Stimulated activated CD4-positive, alpha-beta T cell treated with anti-CD3 and anti-CD28 coated beads, Interleukin-1b, Interleukin-23, amount 100 ng/mL, for 1 hour (primary cell): ENCODE results near the gene RAB31.
"Not testable (repeated sequence)": the region's sequence is repeated elsewhere in the genome, so short reads cannot be mapped to it uniquely, and the experiment has no call there.

Experiments used
- DNase-seq, 2 donors: peaks; one replicate each; pipeline ENCODE4 v3.0.0-alpha.2; 2020; ENCODE audit warnings: low read depth in 2 of 2

RAB31 gene

DNA sequence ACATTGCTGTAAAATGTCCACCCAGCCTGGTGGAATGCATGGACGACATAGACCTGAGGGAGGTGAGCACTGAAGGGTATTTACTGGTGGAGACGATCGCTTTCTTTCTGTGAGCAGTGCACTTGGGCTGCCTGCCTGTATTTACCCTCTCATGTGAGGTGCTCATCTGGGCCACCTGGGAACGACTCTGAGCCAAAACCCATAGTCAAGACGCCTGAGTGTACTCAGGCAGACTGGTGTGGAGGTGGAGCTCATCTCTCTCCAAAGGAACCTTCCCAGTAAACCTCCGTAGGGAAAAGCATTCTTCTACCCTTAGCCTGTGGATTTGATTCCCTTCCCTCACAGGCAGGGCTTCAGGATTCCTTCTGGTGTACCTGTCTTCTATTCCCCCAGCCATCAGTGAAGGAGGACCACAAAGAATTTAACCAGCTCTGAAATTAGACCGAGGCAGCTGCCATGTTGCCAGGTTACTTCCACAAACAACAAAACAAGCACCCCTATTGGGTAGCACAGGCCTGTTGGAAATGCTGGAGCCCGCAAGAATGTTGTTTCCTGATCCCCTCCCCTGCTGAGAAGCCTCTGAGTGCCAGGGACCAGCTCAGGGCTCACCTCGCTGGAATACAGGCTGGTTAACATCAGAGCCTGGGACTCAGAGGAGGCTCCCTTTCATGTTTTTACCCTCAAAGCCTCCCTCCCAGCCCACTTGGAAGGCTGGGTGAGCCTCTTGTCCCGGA, 130.2 kb downstream of the RAB31 start:
- no peak for DNase-seq

DNA sequence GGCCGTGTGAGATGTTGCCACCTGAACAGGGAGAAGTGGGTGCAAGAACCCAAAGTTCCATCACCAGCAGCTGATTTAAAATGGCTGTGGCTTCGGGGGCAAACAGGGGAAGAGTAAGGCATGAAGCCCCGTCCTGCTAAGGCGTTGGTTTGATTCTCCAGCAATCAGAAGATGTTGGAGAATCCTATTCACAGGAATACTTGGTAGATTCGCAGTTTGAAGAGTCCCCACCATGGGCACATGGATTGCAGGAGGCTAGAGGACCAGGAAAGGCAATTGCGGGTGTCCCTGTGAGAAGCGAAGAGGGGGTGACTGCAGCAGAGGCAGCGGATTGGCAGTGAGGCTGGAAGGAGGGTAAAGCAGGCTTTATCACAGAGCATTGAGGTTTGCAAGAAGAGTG, 131.1 kb downstream of the RAB31 start:
- no peak for DNase-seq

DNA sequence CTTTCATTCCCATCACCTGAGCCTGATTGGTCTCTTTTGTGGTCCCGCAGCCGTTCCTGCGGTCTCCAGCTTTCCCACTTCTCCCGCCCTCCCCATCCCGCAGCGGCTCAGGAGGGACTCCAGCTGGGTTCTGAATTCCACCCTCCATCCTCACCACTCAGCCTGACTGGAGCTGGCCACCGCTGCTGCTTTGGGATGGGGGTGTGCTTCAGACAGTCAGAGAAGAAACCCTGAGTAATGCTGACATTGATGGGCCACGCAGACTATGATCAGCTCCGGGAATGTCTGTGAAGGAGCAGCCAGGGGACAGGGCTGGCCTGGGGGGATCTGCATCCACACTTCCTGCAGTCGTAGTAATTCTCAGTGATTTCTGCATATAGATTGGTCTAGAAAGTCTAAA, 131.8 kb downstream of the RAB31 start:
- DNase-seq: no peak

DNA sequence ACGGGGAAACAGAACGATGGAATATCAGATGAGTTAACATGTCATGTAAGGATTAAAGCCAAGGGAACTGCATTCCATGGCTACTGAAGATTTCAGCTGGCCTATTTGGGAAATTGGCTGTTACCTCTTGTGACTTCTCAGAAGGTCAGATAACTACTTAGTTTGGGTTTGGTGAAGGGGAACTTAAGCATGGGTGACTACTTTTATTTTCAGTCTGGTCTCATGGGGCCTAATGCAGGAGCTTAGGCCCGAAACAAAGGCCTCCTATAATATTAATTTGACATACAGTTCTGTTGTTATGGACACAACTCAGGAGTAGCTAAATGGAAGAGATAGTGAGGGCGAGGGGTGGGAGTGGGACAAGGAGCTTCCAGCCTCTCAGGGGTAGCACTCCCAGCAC, 133.7 kb downstream of the RAB31 start:
- DNase-seq: no peak

DNA sequence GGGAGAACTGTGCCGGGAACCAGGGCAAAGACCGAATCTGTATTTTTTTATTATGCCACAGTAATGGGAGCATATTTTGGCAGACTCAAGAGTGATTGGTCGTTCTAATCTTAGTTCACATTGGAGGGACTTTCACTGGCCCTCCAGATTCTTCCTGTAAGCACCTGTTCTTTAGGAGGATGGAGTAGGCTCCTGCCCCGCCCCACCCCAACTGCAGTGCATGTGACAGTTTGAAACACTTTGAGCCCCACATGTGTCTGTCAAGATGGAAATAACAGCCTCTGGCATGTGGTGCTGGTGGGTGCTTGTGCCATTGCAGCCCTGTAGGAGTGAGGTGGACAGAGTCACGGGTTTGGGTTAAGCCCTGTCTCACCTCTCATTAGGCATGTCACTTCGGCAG, 134.3 kb downstream of the RAB31 start:
- no peak for DNase-seq

DNA sequence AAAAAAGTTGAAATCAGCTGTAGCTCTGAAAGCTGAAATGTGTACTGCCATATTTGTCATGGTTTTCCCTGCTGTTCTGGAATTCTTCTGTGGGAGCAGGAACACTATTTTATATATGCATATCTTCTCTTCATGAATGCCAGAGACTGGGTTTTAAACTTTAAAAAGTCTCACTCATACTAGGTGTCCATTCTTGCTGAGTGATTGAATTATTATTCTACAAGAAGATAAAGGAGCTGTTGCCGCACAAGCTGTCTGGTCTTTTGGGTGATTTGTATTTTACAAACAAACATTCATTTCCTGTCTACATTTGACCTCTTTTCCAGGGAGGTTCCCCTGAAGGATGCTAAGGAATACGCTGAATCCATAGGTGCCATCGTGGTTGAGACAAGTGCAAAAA, 137.2 kb downstream of the RAB31 start:
- no peak for DNase-seq

DNA sequence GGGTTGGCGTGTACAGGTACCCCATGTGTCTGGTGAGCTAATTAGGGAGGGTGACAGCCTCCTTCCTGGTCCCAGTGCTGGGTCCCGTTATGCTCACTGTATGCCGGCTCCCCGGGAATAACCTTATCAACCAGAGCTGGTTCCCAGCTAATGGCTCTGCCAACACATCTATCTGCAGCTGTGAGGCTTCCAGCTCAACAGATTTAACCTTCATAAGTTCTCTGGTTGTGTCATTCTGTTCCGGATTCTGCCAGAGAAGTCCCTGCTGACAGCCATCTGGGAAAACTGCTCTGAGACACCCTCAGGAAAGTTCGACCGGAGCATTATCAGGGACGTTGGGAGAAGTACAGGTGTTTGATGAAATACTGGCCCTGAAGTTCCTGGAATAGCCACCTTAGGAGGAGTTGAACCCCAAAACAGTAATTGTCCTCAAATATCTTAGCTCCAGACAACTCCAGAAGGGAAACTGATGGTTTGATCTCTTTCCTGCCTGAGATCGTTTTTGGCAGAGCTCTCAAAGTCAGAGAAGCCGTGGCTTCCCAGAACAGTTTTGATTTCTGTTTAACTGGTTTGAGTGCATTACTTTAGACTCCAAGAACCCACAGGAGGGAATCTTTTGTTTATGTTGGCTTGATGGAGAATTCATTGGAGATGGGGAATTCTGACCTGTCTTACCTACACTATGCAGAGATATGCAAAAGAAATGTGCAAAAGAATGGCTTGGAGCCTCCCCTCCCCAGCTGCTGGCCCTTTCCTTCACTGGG, 138.2 kb downstream of the RAB31 start:
- no peak for DNase-seq

DNA sequence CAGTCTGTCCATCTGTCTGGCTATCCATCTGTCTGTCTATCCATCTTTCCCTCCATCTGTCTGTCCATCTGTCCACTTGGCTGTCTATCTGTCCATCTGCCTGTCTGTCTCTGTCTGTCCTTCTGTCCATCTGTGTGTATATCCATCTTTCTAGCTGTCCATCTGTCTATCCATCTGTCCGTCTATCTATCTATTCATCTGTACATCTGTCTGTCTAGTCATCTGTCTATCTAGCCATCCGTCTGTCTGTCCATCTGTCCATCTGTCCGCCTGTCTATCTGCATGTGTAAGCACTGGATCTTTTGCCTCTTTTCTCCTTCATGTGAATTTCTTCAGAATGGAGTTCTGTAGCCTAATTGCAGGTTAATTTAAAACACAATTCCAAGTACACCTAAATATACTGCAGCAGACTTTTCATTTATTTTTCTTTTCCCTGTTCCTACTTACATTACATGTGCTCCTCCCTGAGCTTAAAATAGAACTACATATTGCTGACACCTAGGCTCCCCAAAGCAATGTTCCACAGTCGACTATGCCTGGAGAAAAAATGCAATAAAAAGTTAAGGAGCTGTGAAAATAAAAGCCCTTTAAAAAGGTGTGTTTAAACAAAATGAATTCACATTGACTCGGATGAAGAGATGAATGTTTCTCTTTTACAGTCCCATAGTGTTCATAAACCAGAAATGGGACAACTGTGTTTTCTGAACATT, 140.2 kb downstream of the RAB31 start:
- no peak for DNase-seq

DNA sequence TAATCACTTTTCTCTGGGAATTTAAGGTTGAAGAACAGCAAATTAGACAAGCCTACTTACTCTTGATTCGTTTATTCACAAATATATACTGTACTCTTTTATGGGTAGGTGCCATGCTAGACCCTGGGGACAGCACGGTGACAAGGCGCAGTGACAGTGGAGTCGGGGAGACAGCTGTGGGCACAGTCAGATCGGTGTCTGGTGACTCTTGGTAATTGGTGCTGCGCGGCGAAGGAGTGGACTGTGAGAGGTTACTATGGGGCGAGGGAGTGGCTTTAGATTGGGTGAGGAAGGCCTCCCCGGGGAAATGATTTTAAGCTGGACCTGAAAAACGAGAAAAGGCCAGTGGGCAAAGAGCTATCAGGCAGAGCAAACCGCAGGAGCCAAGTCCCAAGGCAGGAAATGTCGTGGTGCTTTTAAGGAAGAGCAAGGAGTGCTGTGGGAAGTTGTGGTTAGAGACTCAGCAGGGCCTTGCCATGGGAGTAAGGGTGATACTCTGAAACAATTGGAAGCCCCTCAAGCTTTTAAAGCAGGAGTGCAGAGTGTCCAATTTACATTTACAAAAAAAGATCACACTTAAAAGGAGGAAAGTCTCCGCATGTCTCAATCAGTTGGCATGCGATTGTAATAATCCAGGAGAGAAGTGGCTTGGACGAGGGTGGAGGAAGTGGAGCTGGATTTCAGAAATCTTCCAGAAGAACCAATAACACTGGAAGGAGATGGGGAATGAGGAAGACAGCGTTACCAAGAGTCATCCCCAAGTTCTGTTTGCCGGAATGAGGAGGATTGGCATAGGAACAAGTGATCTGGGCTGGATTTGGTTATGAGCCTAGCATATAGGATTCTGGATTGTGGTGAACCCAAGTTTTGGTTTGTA, 141.5 kb downstream of the RAB31 start:
- no peak for DNase-seq

DNA sequence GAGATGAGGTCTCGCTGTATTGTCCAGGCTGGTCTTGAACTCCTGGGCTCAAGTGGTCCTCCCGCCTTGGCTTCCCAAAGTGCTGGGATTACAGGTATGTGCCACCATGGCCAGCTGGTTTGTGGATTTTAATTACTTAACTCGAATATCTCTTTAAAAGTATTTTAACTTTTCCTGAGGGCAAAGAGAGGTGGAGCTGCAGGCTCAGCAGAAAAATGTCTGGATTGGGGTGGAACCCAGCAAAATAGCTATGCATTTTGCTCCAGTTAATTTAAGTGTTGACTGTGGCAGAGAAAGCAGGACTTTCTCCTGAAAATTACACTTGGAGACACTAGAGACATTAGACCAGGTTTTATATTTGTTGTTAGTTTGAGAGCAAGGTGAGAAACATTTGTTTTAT, 142.2 kb downstream of the RAB31 start:
- DNase-seq: no peak

DNA sequence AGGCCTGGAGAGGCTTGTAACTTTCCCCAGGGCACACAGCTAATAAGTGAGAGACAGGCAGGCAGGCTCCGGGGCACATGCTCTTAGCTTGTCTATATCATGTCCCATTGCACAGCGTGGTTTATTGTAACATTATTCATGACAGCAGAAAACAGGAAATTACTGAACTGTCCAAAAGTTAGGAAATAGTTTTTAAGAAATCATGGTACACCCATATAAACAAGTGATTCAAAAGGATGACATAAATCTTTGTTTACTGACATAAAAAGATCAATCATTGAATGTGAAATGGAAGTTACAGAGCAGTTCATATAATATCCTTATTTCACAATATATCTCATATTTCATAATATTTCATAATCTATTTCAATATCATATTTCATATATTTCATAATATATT, 143.4 kb downstream of the RAB31 start:
- DNase-seq: no peak

DNA sequence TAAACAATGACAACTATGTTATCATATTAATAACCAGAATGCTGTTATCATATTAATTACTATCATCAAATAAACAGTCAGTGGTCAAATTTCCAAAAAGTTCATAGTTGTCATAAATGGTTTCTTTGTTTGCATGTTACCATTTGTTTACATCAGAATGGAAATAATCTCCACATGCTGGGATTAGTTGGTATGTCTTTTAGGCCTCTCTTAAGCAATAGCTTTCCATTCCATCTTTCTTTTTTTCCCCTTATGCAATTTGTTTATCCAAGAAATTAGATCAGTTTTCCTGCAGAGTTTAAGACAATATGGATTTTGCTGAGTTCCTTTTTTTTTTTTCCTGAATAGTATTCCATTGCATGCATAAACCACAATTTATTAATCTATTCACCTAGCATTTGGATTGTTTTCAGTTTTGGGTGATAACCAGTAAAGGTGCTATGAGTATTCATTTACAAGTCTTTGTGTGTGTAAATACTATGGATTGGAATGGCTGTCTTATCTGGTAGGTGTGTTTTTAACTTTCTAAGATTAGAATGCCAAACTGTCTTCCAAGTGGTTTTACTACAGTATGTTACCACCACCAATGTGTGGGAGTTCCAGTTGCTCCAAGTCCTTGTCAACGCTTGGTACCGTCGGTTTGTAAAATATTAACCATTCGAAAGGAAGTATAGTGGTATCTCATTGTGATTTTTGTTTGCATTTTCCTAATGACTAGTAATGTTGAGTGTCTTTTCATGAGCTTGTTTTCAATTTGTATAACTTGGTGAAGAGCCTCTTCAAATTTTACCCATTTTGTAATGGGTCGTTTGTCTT, 144.4 kb downstream of the RAB31 start:
- no peak for DNase-seq

DNA sequence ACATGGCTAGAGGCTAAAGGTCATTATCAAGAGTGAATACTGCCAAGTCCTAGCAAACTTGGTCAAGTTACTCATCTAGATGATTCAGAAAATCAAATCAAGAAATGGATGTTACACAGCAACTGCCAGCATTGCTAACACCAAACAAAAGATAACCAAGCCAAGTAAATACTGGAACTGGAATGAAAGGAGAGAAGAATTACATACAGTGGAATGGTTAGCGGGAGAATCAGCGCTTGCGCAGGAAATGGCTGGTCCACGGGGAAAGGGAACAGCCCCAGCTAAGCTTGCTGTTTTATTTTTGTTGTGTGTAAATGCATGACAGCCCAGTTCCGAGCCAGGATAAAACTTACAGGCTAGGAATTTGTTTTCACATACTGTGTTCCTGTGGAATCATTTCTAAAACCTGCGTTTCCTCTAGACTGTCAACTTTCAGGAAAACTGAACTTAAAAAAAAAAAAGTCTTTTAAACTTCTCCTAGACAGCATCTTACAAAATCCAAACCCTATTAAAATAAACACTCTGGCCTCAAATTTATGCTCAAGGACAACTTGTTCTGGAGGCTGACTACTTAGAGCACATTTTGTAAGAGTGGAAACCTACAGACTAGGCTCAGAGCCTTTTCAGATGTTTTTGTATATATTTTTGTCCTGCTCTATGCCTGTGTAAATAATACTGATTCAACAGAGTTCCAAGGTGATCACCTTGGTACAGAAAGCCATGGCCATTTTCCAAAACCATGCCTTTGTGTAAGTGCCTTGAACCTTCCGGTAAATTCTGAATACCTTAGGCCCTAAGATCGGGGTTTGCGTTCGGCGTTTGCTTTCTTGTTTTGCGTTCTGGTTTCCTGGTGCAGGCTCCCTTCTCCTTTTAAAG, 146.9 kb downstream of the RAB31 start:
- DNase-seq: no peak

DNA sequence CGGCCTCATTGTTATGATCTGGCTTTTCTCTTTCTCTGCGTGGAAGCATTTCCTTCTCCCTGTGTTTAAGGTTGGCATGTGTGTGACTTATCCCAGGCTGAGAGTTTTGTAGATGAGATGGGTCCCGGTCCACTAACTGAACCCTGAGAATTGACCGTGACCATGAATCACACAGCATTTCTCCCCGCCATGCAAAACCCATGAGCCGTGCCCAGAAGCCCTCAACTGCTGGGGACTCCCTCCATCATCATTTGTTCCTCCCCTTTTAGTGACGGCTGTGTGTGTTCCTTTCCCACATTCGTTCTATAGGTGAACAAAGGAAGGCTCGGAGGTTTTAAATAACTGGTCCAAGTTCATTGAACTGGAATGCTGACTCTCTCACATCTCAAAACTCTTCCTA, 147.6 kb downstream of the RAB31 start:
- no peak for DNase-seq

DNA sequence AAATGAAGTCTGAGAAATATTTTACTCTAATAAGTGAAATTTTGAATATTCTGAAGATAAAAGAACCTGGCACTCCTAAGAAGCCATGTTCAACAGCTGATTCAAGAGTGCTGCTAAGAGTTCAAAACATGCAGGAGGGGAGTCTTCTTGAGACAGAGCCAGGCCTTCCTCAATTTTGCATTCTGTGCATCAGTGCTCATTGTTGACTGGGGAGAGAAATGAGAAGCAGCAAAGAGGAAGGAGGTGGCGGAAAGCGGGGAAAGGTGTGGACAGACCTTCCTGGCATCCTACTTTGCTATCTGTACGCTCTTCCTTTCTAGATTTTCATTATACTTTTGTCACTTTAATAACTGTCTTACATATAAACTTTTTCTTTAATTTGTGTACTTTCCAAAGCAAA, 148.0 kb downstream of the RAB31 start:
- no peak for DNase-seq

DNA sequence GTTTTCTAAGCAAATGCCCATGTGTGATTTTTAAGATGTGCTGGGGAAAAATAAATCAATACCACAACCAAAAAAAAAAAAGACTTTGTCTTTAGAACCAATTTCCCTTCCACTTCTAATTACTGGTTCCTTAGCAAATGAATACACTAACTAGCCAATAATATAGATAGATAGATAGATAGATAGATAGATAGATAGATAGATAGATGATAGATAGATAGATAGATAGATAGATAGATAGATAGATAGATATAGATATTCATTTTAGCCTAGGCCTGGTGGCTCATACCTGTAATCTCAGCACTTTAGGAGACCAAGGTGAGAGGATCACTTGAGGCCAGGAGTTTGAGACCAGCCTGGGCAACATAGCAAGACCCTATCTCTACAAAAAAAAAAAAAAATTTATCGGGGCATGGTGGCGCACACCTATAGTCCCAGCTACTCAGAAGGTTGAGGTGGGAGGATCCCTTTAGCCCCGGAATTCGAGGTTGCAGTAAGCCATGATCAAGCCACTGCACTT, 149.4 kb downstream of the RAB31 start:
- not testable (repeated sequence) for DNase-seq

DNA sequence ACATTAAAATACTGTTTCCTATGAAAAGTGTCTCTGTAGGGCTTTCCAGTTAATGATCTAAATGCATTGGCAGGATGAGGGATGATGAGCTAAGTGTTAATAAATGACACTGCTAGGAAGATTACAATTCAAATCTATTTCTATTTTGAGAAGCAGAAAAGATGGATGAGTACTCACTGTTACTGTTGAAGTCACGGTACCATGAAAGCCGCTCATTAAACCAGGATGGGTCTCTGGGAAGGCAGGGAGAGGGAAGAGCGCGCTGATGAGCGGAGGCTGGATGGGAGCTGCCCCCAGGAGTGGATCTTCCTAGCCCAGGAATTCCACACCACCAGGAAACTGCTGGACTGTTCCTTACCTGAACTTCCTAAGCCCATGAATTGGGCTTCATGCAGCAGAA, 150.5 kb downstream of the RAB31 start:
- DNase-seq: no peak

DNA sequence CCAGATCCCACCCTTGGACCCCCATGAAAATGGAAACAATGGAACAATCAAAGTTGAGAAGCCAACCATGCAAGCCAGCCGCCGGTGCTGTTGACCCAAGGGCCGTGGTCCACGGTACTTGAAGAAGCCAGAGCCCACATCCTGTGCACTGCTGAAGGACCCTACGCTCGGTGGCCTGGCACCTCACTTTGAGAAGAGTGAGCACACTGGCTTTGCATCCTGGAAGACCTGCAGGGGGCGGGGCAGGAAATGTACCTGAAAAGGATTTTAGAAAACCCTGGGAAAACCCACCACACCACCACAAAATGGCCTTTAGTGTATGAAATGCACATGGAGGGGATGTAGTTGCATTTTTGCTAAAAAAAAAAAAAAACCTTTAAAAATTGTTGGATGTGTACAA, 151.1 kb downstream of the RAB31 start:
- DNase-seq: no peak

DNA sequence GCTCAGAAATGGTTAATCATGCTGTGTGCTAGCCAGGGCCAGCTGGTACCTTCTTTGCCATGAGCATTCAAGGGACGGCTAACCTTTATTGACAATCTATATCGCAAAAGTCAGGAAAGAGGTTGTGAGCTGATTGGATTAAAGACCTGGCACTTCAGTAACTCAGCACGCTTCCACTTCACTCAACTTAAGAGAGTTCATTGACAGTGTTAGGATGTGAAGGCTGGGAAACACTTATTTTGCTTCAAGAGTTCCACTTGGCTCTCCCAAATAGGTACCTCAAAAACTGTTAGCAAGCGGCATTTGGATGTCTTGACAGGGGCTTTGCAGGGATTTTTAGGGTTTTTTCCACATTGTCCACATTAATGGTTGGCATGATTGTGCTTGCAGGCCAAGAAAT, 152.6 kb downstream of the RAB31 start:
- no peak for DNase-seq

DNA sequence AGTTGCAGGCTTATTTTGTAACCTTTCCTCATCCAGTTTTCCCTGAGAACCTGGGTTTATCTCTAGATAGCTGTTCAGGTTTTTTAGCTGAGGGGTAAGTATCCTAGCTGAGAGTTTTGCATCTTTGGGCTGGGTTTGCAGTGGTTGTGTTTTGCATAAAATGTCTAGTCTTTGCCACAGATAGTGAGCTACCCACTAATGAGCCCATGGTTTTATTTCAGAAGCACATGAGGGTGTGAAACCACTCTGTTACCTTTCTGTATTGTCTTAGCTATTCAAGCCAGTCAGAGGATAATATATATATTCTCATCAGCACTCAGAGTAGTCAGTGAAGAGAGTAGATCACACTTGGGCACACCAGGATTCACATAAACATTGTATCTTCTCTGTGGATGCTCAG, 153.1 kb downstream of the RAB31 start:
- no peak for DNase-seq
